ENCODE measurements around the gene SNX19.

SNX19 gene

GRCh38 chr11:130837194-130837593, 79.1 kb downstream of the SNX19 start:
- DNase-seq = no peak

- no peak for DNase-seq
Observed at GRCh38 chr11:130834886-130835285, 81.4 kb downstream of the SNX19 start.

GRCh38 chr11:130832566-130833425, 83.5 kb downstream of the SNX19 start:
- no peak for DNase-seq

GRCh38 chr11:130831976-130832375, 84.3 kb downstream of the SNX19 start:
- no peak for DNase-seq

- DNase-seq = no peak
Observed at GRCh38 chr11:130831506-130831905, 84.8 kb downstream of the SNX19 start.

- DNase-seq = no peak
Observed at GRCh38 chr11:130830566-130830965, 85.7 kb downstream of the SNX19 start.

GRCh38 chr11:130829920-130830511, 86.3 kb downstream of the SNX19 start:
- no peak for DNase-seq

- DNase-seq = no peak
Observed at GRCh38 chr11:130828741-130829140, 87.5 kb downstream of the SNX19 start.

- DNase-seq = no peak
Observed at GRCh38 chr11:130827451-130828377, 88.6 kb downstream of the SNX19 start.

- no peak for DNase-seq
Observed at GRCh38 chr11:130826572-130826971, 89.7 kb downstream of the SNX19 start.

- no peak for DNase-seq
Observed at GRCh38 chr11:130825983-130826382, 90.3 kb downstream of the SNX19 start.

GRCh38 chr11:130825561-130825960, 90.7 kb downstream of the SNX19 start:
- no peak for DNase-seq

Measured in KG1 (cell line).